Measurements from ENCODE around the gene CTIF. TPM values are rescaled to one million over a fixed set of nuclear protein-coding genes. Genes with fewer than 3 reads are reported as not detected.
A peak's percentile ranks its signal among the peaks of the same experiment; 100 is the strongest.

Gene CTIF
- polyA plus RNA-seq, 3 donors: 0.38 to 8.7 (median 1.2) TPM

DNA sequence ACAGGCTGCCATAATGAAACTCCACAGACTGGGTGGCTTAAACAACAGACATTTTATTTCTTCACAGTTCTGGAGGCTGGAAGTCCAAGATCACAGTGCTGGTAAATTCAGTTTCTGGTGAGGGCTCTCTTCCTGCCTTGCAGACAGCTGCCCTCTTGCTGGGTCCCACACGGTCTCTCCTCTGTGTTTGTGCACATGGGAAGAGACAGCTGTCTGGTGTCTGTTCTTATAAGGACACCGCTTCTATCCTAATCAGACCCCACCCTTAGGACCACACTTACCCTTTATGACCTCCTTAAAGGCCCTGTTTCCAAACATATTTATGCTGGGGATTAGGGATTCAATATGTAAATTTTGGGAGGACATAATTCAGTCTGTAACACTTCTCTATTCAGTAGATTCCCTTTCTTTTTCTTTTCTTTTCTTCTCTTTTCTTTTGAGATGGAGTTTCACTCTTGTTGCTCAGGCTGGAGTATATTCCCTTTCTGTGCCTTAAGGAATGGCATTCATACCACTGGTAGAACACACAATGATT, 18.9 kb downstream of the CTIF start:
- H2AFZ ChIP-seq (ENCODE audit: insufficient read depth, low read depth, low read length, poor library complexity, severe bottlenecking): no peak overlapping the region
- H3K9me3 ChIP-seq (replicated peaks in 1 of 2; ENCODE audit: control insufficient read depth in 1 of 2, insufficient read depth in 1 of 2, low read length in 2 of 2): peaks cover 4 to 5% of the 10 kb centered on the region in 2 donors
- H3K4me1 ChIP-seq (ENCODE audit: control insufficient read depth in 1 of 2, insufficient read depth in 2 of 2, low read length in 2 of 2): peaks cover 0 to under 1% of the 10 kb centered on the region in 2 donors
- DNase-seq: no peak
- H3K79me2 ChIP-seq (ENCODE audit: insufficient read depth, low read length): no peaks in the 10 kb centered on the region
- no CpG with 5 or more reads among the region's 2 CpGs for WGBS (ENCODE audit: insufficient coverage)
- intact Hi-C loops (cut with micrococcal nuclease): no loop called here
- no peaks in the 10 kb centered on the region for H3K27me3 ChIP-seq (ENCODE audit: control insufficient read depth in 2 of 2, insufficient read depth in 2 of 2, low read length in 2 of 2)
- TF ChIP-seq, protein P1, sequence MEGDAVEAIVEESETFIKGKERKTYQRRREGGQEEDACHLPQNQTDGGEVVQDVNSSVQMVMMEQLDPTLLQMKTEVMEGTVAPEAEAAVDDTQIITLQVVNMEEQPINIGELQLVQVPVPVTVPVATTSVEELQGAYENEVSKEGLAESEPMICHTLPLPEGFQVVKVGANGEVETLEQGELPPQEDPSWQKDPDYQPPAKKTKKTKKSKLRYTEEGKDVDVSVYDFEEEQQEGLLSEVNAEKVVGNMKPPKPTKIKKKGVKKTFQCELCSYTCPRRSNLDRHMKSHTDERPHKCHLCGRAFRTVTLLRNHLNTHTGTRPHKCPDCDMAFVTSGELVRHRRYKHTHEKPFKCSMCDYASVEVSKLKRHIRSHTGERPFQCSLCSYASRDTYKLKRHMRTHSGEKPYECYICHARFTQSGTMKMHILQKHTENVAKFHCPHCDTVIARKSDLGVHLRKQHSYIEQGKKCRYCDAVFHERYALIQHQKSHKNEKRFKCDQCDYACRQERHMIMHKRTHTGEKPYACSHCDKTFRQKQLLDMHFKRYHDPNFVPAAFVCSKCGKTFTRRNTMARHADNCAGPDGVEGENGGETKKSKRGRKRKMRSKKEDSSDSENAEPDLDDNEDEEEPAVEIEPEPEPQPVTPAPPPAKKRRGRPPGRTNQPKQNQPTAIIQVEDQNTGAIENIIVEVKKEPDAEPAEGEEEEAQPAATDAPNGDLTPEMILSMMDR (IDR thresholded peaks at IDR 0.05): no peak
- H3K4me3 ChIP-seq (replicated peaks in 1 of 3; ENCODE audit: low read depth in 2 of 3, low read length in 3 of 3): no peak overlapping the region
- no peak overlapping the region for H3K4me3 Mint-ChIP-seq
- H3K4me2 ChIP-seq (replicated peaks; ENCODE audit: extremely low read depth, low read length, poor library complexity, severe bottlenecking): no peak overlapping the region
- peaks cover 3 to 11% (median 7%) of the 10 kb centered on the region in 7 donors for H3K9me3 Mint-ChIP-seq
- no peak overlapping the region for H3K9ac ChIP-seq (ENCODE audit: insufficient read depth, low read length, poor library complexity, severe bottlenecking)
- H3K27ac Mint-ChIP-seq: peak overlapping the region in 1 of 7 donors; percentile 32
- peaks cover 12% of the 10 kb centered on the region for H4K20me1 ChIP-seq (ENCODE audit: insufficient read depth, low read length)
- no peak overlapping the region for H3K27ac ChIP-seq (ENCODE audit: low read depth in 1 of 2, low read length in 2 of 2)
- peaks cover 18 to 21% of the 10 kb centered on the region in 2 donors for H3K36me3 Mint-ChIP-seq
- peaks cover 0 to 2% (median 0%) of the 10 kb centered on the region in 3 donors for H3K27me3 Mint-ChIP-seq (ENCODE audit: low read depth in 3 of 3)
- peaks cover 4% of the 10 kb centered on the region for H3K4me1 Mint-ChIP-seq
- H3K36me3 ChIP-seq (replicated peaks in 1 of 2; ENCODE audit: control insufficient read depth in 1 of 2, insufficient read depth in 2 of 2, low read length in 2 of 2): peaks cover 0 to 15% of the 10 kb centered on the region in 2 donors

GRCh38 chr18:48558248-48558647, 19.4 kb downstream of the CTIF start:
- Histone ChIP-seq H3K9ac (ENCODE audit: insufficient read depth, low read length, poor library complexity, severe bottlenecking) (no peak overlapping the region), H3K36me3 (replicated peaks in 1 of 2; ENCODE audit: control insufficient read depth in 1 of 2, insufficient read depth in 2 of 2, low read length in 2 of 2) (peaks cover 0 to 15% of the 10 kb centered on the region in 2 donors), H4K20me1 (ENCODE audit: insufficient read depth, low read length) (peaks cover 18% of the 10 kb centered on the region), H3K27me3 (ENCODE audit: control insufficient read depth in 2 of 2, insufficient read depth in 2 of 2, low read length in 2 of 2) (no peaks in the 10 kb centered on the region), H3K4me2 (replicated peaks; ENCODE audit: extremely low read depth, low read length, poor library complexity, severe bottlenecking) (no peak overlapping the region), H2AFZ (ENCODE audit: insufficient read depth, low read depth, low read length, poor library complexity, severe bottlenecking) (no peak overlapping the region), H3K4me3 (replicated peaks in 1 of 3; ENCODE audit: low read depth in 2 of 3, low read length in 3 of 3) (no peak overlapping the region), H3K79me2 (ENCODE audit: insufficient read depth, low read length) (no peaks in the 10 kb centered on the region), H3K4me1 (ENCODE audit: control insufficient read depth in 1 of 2, insufficient read depth in 2 of 2, low read length in 2 of 2) (peaks cover 0 to 6% of the 10 kb centered on the region in 2 donors), H3K27ac (ENCODE audit: low read depth in 1 of 2, low read length in 2 of 2) (no peak overlapping the region), H3K9me3 (replicated peaks in 1 of 2; ENCODE audit: control insufficient read depth in 1 of 2, insufficient read depth in 1 of 2, low read length in 2 of 2) (peaks cover 4 to 5% of the 10 kb centered on the region in 2 donors)
- DNase-seq: no peak
- Mint-ChIP-seq H3K9me3 (peaks cover 3 to 11% (median 7%) of the 10 kb centered on the region in 7 donors), H3K4me3 (no peak overlapping the region), H3K4me1 (peaks cover 9% of the 10 kb centered on the region), H3K27me3 (ENCODE audit: low read depth in 3 of 3) (peaks cover 0 to 2% (median 0%) of the 10 kb centered on the region in 3 donors), H3K27ac (no peak overlapping the region), H3K36me3 (peaks cover 15 to 20% of the 10 kb centered on the region in 2 donors)
- 100% methylated on average over 1 of the region's 2 CpGs for WGBS (ENCODE audit: insufficient coverage)
- intact Hi-C loops (cut with micrococcal nuclease): no loop called here
- TF ChIP-seq, protein P1 (IDR thresholded peaks at IDR 0.05): no peak
